Activated CD8-positive, alpha-beta memory T cell treated with anti-CD3 and anti-CD28 coated beads, Interleukin-2, amount 10 ng/mL, durations not matched to agents 7 days and 5 days (primary cell): ENCODE data around the gene SLC25A41. TPM values are rescaled to one million over a fixed set of nuclear protein-coding genes. Genes with fewer than 3 reads are reported as not detected.
"Not testable (repeated sequence)": the region's sequence is repeated elsewhere in the genome, so short reads cannot be mapped to it uniquely, and the experiment has no call there.

Experiments
- ATAC-seq: fragments of 150-1000 bp; cut with Tn5 transposase; one replicate; pipeline ENCODE4 v1.10.0; 2021; ENCODE audit warnings: moderate library complexity
- CTCF ChIA-PET: fragments of 350-600 bp; sonication (Branson Sonifier 250); formaldehyde crosslinking; loops from one replicate; lab custom pipeline; 2021; ENCODE audit warnings: antibody characterized with exemption; lab: Charles Lee
- DNase-seq: peaks from one replicate; pipeline ENCODE4 v3.0.0-alpha.2; 2020
- H3K27ac Mint-ChIP-seq: one replicate; pipeline ENCODE4 v1.8.0; 2021; ENCODE audit warnings: mild to moderate bottlenecking, mixed read lengths
- H3K27me3 Mint-ChIP-seq: one replicate; pipeline ENCODE4 v1.8.0; 2021; ENCODE audit warnings: mixed read lengths
- H3K36me3 Mint-ChIP-seq: one replicate; pipeline ENCODE4 v1.8.0; 2021; ENCODE audit warnings: mild to moderate bottlenecking, mixed read lengths
- H3K4me1 Mint-ChIP-seq: one replicate; pipeline ENCODE4 v1.8.0; 2021; ENCODE audit warnings: mixed read lengths
- H3K4me3 Mint-ChIP-seq: one replicate; pipeline ENCODE4 v1.8.0; 2021; ENCODE audit warnings: mild to moderate bottlenecking, moderate library complexity, mixed read lengths
- H3K9me3 Mint-ChIP-seq: one replicate; pipeline ENCODE4 v1.8.0; 2022; ENCODE audit warnings: low read depth, mixed read lengths
- total RNA-seq, 2 experiments: library from RNA; stranded (reverse); gene quantifications; one replicate each; pipeline ENCODE4 v1.2.3, GENCODE V29; 2021

Gene SLC25A41
- total RNA-seq, 2 experiments from 2014 or later: 0.44 to 0.52 TPM

DNA sequence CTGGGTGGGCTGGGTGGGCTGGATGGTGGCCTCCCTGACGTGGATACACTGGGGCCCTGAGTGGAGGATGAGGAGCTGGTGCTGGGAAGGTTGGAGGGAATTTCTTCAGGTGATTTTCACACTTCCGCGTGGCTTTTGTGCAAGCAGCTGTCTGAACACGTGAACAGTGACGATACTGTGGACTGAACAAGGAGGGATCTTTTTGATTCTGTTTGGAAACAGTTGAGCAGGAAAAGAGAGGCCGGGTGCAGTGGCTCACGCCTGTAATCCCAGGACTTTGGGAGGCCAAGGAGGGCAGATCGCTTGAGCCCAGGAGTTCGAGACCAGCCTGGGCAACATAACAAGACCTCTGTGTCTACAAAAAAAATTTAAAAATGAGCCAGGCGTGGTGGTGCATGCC is 31.5 kb downstream of the SLC25A41 start:
- H3K4me3 Mint-ChIP-seq: no peak overlapping the region
- no peaks in the 10 kb centered on the region for H3K9me3 Mint-ChIP-seq
- no peaks in the 10 kb centered on the region for H3K36me3 Mint-ChIP-seq
- H3K27me3 Mint-ChIP-seq: no peaks in the 10 kb centered on the region
- CTCF ChIA-PET: no interaction called here
- no peak overlapping the region for H3K27ac Mint-ChIP-seq
- ATAC-seq (no peak), DNase-seq (no peak)
- H3K4me1 Mint-ChIP-seq: peaks cover 2% of the 10 kb centered on the region

DNA sequence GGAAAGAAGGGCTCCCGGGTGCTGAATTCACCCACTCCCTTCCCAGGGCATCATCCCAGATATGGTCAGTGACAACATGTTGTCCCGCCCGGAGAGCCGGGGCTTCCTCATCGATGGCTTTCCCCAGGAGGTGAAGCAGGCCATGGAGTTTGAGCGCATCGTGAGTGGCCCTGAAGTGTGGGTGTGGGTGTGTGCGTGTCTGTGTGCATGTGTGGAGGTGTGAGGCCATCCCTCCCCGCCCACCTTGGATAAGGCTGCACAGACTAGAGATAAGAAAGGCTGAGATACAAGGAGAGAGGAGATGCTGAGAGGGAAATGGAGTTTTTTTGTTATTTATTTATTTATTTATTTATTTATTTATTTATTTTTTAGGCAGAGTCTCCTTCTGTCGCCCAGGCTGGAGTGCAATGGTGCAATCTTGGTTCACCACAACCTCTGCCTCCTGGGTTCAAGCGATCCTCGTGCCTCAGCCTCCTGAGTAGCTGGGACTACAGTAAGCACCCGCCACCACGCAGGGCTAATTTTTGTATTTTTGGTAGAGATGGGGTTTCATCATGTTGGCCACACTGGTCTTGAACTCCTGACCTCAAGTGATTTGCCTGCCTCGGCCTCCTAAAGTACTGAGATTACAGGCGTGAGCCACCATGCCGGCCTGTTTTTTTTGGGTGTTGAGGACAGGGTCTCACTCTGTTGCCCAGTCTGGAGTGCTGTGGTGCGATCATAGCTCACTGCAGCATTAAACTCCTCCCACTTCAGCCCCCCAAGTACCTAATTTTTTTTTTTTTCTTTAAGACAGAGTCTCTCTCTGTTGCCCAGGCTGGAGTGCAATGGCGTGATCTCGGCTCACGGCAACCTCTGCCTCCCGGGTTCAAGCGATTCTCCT is 33.3 kb downstream of the SLC25A41 start:
- H3K27me3 Mint-ChIP-seq, CTCF ChIA-PET: not testable (repeated sequence)

DNA sequence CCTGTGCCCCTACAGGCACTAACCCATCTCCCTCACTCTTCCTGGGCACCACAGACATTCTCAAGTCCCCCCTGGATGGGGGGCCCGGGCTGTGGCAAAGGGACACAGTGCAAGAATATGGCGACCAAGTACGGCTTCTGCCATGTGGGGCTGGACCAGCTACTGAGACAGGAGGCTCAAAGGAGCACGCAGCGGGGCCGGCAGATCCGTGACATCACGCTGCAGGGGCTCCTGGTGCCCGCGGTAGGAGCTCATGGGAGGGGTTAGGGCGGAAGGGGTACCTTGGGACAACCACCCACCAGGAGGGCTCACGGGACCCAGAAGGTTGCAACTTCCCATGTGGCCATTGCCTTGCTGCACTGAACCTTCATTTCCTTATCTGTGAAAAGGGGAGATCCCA is 37.3 kb downstream of the SLC25A41 start:
- no peak overlapping the region for H3K27ac Mint-ChIP-seq
- CTCF ChIA-PET: no interaction called here
- H3K4me3 Mint-ChIP-seq: no peak overlapping the region
- ATAC-seq: no peak
- DNase-seq: no peak
- H3K9me3 Mint-ChIP-seq: no peaks in the 10 kb centered on the region
- peaks cover 22% of the 10 kb centered on the region for H3K4me1 Mint-ChIP-seq
- peaks cover 10% of the 10 kb centered on the region for H3K36me3 Mint-ChIP-seq
- H3K27me3 Mint-ChIP-seq: no peaks in the 10 kb centered on the region

More for the DNA sequence above, 33.3 kb downstream of the SLC25A41 start:
- not testable (repeated sequence) for ATAC-seq, H3K27ac Mint-ChIP-seq, H3K4me1 Mint-ChIP-seq, H3K36me3 Mint-ChIP-seq, H3K9me3 Mint-ChIP-seq, H3K4me3 Mint-ChIP-seq, DNase-seq

DNA sequence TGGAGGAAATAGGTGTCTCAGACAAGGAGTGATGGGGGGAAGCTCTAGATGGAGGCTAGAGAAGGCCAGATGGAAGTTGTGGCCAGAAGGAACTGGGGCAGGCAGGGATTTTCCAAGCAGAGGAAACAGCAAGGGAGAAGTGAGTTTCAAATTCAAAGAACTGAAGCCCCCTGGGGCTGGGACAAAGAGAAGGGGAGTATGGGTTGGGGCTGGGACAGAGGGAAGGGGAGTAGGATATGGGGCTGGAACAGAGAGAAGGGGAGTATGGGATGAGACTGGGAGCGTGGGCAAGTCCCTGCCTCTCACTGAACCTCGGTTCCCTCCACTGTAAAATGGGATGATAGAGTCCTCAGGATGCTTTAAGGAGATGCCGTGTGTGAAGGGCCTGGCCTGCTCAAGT is 38.7 kb downstream of the SLC25A41 start:
- DNase-seq: no peak
- no peak for ATAC-seq
- H3K27me3 Mint-ChIP-seq: no peaks in the 10 kb centered on the region
- H3K27ac Mint-ChIP-seq: no peak overlapping the region
- peak overlapping the region; percentile 31 for H3K4me3 Mint-ChIP-seq
- CTCF ChIA-PET: interaction anchor here (0.7 kb wide), 1 partner anchor 9 kb away, joined by 4 read pairs; no protein-coding TSS in a partner anchor
- H3K4me1 Mint-ChIP-seq: peaks cover 26% of the 10 kb centered on the region
- H3K36me3 Mint-ChIP-seq: peaks cover 15% of the 10 kb centered on the region
- no peaks in the 10 kb centered on the region for H3K9me3 Mint-ChIP-seq

DNA sequence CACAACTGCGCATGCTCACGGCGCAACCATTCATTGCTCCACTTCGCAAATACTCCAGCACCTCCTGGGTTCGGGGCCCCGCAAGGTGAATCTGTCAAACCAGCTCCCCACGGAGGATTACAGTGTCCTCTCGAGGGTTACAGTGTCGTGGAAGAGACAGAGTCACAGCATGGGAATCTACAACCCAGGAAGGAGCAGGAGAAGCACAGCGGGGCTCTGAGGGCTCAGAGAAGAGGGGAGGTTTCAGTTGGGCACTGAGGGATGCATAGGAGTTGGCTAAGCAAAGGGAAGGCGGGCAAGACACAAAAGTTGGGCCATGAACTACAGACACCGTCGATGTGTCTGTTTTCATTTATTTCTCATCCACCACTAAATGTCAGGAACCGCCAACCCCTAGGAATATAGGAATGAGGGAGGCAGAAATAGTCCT is 39.6 kb downstream of the SLC25A41 start:
- Mint-ChIP-seq H3K4me3 (peak overlapping the region; percentile 91), H3K4me1 (peaks cover 26% of the 10 kb centered on the region), H3K9me3 (no peaks in the 10 kb centered on the region), H3K27me3 (no peaks in the 10 kb centered on the region), H3K27ac (peak overlapping the region; percentile 90), H3K36me3 (peaks cover 18% of the 10 kb centered on the region)
- CTCF ChIA-PET: interaction anchor here (0.7 to 1.2 kb wide), 4 partner anchors 9 to 409 kb away, joined by 3 to 4 read pairs (median 3); no protein-coding TSS in a partner anchor
- DNase-seq (peak; percentile 86), ATAC-seq (no peak)

DNA sequence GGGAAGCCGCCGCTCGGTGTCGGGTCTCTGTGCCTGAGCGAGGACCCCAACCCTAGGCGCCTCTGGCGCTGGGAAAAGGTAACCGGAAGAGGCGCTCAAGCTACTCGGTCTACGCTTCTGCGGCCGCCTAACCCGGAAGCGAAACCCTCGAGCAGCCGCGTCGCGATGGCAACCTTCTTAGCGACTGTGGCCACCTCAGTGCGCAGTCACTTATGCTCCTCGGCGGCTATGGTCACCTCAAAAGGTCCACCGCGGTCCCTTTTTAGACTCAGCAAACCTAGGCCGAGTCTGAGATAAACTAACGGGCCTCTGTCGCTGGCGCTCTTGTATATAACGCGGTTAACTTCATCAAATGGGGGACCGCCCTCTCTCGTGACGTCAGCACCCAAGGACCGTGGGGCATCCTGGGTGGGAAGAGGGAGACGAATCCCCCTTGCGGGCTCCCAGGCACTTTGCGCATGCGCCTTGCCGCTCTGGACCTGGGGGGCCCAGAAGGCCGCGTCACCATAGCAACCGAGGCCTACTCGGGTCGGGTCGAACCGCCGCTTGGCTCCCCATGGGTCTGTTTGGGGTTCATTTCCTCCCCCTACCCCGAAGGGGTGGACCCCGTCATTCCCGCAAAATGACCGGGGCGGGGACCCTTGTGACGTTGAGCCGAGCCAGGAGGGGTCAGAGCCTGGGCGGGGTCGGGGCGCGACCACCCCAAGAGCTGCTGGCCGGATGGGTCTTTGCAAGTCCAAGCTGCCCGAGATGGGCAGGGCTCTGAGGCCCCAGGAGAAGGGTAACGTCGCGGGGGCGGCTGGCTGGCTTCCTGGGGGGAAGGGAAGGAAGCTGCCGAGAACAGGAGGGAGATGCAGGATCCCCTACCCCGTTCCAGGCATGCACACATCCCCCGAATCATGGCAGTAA is 40.2 kb downstream of the SLC25A41 start, which contains the start of gene GTF2F1:
TSS of gene GTF2F1 (minus strand) at position 91 of the 909 bp plus-strand sequence. CDS start 169 bp downstream, outside the sequence.
- Mint-ChIP-seq H3K9me3 (no peaks in the 10 kb centered on the region), H3K27me3 (no peaks in the 10 kb centered on the region), H3K36me3 (peaks cover 22% of the 10 kb centered on the region), H3K27ac (peak within 1 kb of the TSS; percentile 90), H3K4me3 (peak within 1 kb of the TSS; percentile 91), H3K4me1 (peaks cover 26% of the 10 kb centered on the region)
- DNase-seq (peak; percentile 96), ATAC-seq (peak; percentile 86)
- CTCF ChIA-PET: interaction anchor here (0.8 to 1.4 kb wide), 5 partner anchors 32 to 409 kb away, joined by 3 to 5 read pairs (median 3); no protein-coding TSS in a partner anchor

DNA sequence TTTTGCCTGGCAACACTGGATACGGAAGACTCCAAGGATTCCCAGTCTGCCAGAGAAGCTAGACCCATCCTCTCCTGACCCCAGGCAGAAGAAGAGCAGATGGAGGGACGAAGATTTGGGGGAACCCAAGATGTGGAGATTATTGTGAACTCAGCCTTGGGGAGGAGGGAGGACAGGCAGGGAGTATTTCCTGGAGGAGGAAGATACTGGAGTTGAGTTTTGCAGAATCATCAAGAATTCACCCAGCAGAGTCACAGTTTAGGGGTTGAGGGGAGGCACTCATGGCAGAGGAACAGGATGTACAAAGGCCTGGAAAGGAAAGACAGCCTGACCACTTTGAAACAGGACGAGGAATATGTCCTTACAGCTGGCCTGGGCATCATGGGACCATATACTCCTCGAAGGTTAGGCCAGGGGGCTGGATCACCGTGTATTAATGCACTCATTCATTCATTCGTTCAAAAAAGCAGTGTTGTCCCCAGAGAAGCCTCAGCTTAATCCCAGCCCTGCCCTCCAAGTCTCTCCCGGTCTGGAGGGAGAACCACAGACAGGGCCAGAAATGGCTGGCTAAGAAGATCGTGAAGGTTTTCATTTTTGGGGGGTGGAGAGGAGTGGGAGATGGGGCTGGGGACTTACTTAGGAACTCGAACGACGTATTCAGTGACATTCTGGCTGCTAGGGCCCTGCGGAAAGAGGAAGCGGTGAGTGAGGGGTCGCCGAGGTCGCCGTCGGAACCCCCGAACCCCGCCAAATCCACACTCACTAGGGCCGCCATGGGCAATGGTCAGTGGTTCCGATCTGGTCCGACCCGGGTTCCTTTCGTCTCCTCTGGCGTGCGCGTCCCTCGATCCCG is 41.1 kb downstream of the SLC25A41 start:
- no peak for DNase-seq
- no peaks in the 10 kb centered on the region for H3K9me3 Mint-ChIP-seq
- H3K4me3 Mint-ChIP-seq: peak overlapping the region; percentile 91
- CTCF ChIA-PET: interaction anchor here (0.9 to 1.4 kb wide), 2 partner anchors 33 to 112 kb away, joined by 3 to 5 read pairs; no protein-coding TSS in a partner anchor
- ATAC-seq: peak; percentile 0
- peaks cover 26% of the 10 kb centered on the region for H3K4me1 Mint-ChIP-seq
- H3K27me3 Mint-ChIP-seq: no peaks in the 10 kb centered on the region
- H3K27ac Mint-ChIP-seq: peak overlapping the region; percentile 90
- peaks cover 25% of the 10 kb centered on the region for H3K36me3 Mint-ChIP-seq

DNA sequence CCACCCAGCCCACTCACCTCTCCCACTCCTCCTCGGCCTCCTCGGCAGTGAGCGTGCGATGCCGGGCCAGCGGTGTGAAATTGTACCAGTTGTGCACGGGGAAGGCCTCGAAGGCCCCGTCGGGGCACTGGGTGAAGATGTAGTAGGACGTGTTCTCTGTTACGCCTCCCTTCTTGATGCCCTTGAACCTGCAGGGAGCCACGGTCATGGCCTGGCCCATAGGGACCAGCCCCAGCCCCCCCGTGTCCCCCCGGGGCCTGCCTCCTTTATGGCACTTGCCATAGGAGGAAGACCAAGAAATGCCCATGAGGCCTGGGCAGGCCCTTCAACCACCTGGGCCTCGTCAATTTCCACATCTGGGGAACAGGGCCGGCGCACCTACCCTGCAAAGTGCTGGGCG is 46.2 kb downstream of the SLC25A41 start:
- CTCF ChIA-PET: no interaction called here
- peaks cover 48% of the 10 kb centered on the region for H3K36me3 Mint-ChIP-seq
- ATAC-seq (no peak), DNase-seq (no peak)
- no peak overlapping the region for H3K27ac Mint-ChIP-seq
- H3K4me1 Mint-ChIP-seq: peaks cover 16% of the 10 kb centered on the region
- no peaks in the 10 kb centered on the region for H3K27me3 Mint-ChIP-seq
- no peak overlapping the region for H3K4me3 Mint-ChIP-seq
- H3K9me3 Mint-ChIP-seq: no peaks in the 10 kb centered on the region

DNA sequence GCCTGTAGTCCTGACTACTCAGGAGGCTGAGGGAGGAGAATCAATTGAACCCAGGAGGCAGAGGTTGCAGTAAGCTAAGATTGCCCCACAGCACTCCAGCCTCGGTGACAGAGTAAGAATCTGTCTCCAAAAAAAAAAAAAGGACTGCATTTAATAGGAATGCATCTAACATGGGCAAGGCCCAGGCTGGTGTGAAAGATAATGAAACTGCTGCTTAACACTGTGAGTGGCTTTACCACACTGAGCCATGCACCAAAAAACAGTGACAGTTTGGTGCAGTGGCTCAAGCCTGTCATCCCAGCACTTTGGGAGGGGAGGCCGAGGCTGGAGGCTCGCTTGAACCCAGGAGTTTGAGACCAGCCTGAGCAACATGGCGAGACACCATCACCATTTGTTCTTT is 49.2 kb downstream of the SLC25A41 start:
- H3K27me3 Mint-ChIP-seq: no peaks in the 10 kb centered on the region
- no peaks in the 10 kb centered on the region for H3K9me3 Mint-ChIP-seq
- no peak for DNase-seq
- H3K27ac Mint-ChIP-seq: no peak overlapping the region
- no peak overlapping the region for H3K4me3 Mint-ChIP-seq
- CTCF ChIA-PET: no interaction called here
- peaks cover 56% of the 10 kb centered on the region for H3K36me3 Mint-ChIP-seq
- ATAC-seq: no peak
- H3K4me1 Mint-ChIP-seq: no peaks in the 10 kb centered on the region

DNA sequence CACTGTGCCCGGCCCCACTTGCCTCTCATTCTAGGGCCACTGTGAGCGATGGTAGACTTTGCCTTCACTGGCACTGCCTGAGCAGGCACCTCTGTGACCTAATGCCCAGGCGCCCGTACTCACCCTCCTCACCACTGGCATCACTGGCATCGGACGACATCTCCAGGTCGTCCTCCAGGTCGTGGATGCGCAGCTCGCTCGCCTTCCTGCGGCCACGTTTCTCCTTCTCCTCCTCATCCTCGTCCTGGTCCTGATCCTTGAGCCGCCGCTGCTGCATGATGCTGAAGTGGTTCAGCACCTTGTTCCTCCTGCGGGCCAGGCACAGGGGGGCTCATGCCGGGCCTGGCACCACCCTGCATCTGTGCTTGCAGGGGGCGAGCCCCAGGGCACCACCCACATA is 50.4 kb downstream of the SLC25A41 start:
- Mint-ChIP-seq H3K9me3 (no peaks in the 10 kb centered on the region), H3K4me1 (no peaks in the 10 kb centered on the region)

DNA sequence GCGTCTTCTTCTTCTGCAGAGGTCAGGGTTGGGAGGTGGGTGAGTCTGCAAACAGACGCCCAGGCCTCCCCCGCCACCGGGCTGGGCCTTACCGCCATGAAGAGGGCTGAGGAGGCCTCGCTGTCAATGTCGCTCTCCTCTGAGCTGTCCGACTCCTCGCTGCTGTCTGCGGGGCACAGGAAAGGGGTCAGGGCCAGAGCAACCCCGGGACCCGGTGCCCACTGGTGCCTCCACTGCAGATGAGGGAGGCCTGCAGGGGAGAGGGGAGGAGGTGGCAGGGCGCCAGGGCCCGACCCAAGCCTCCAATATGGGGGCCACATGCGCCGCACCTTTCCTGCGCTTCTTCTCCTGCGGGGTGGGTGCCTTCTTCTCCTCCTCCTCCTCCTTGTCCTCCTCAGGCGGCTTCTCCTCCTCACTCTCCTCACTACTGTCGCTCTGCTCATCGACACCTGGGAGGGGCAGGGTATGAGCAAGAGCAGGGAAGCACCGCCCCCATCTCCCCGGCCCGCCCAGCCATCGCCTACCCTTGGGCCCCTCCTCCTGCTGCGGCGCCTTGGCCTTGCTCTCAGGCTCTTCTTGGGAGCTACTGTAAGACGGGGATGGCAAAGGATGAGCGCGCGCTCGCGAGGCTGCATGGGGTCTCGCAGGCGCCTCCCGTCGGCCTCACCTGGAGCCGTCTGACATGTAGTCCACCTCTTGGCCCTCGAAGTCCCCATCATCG is 52.4 kb downstream of the SLC25A41 start:
- no peaks in the 10 kb centered on the region for H3K9me3 Mint-ChIP-seq
- ATAC-seq: no peak
- H3K4me1 Mint-ChIP-seq: no peaks in the 10 kb centered on the region
- H3K4me3 Mint-ChIP-seq: no peak overlapping the region
- DNase-seq: no peak
- peaks cover 44% of the 10 kb centered on the region for H3K36me3 Mint-ChIP-seq
- H3K27me3 Mint-ChIP-seq: no peaks in the 10 kb centered on the region
- H3K27ac Mint-ChIP-seq: no peak overlapping the region
- CTCF ChIA-PET: no interaction called here

More for the DNA sequence above, 50.4 kb downstream of the SLC25A41 start:
- peaks cover 50% of the 10 kb centered on the region for H3K36me3 Mint-ChIP-seq
- no peak overlapping the region for H3K27ac Mint-ChIP-seq
- CTCF ChIA-PET: no interaction called here
- DNase-seq (no peak), ATAC-seq (no peak)
- no peaks in the 10 kb centered on the region for H3K27me3 Mint-ChIP-seq
- H3K4me3 Mint-ChIP-seq: no peak overlapping the region

DNA sequence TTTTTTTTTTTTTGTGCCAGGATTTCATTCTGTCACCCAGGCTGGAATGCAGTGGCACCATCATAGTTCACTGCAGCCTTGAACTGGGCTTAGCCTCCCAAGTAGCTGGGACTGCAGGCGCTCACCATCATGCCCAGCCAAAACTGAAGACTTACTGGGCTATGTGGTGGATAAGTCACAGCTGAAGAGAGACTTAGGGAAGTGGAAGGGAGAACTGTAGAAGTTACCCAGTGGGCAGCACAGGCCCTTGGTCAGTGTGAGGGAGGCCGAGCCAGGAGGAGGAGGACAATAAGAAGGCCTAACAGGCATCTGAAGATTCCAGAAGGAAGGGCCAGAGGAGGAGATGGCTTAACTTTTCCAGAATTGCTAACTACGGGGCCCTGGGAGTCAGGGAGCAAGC is 53.8 kb downstream of the SLC25A41 start:
- CTCF ChIA-PET: no interaction called here
- Mint-ChIP-seq H3K4me3 (no peak overlapping the region), H3K9me3 (no peaks in the 10 kb centered on the region), H3K27ac (no peak overlapping the region), H3K36me3 (peaks cover 36% of the 10 kb centered on the region), H3K4me1 (peaks cover under 1% of the 10 kb centered on the region), H3K27me3 (no peaks in the 10 kb centered on the region)
- no peak for DNase-seq
- ATAC-seq: no peak
